Parathyroid adenoma (tissue), 2 donors: ENCODE results near the gene TDP1.
"Not testable (repeated sequence)": the region's sequence is repeated elsewhere in the genome, so short reads cannot be mapped to it uniquely, and the experiment has no call there.

ENCODE experiments used
- H2AFZ ChIP-seq: fragments of 300-600 bp; sonication (generic); one replicate; pipeline ENCODE4 v1.7.0; 2017; ENCODE audit warnings: antibody characterized with exemption, mild to moderate bottlenecking
- H3K27ac ChIP-seq: fragments of 300-600 bp; sonication (generic); one replicate; pipeline ENCODE4 v1.7.0; 2017
- H3K27me3 ChIP-seq: fragments of 300-600 bp; sonication (generic); one replicate; pipeline ENCODE4 v1.7.0; 2017; ENCODE audit warnings: low read length; ENCODE audit not compliant: control insufficient read depth, insufficient read depth
- H3K36me3 ChIP-seq: fragments of 300-600 bp; sonication (generic); one replicate; pipeline ENCODE4 v1.7.0; 2017; ENCODE audit warnings: low read length; ENCODE audit not compliant: control insufficient read depth, insufficient read depth
- H3K4me1 ChIP-seq: fragments of 300-600 bp; sonication (generic); one replicate; pipeline ENCODE4 v1.7.0; 2017; ENCODE audit warnings: control low read depth
- H3K4me2 ChIP-seq: fragments of 300-600 bp; sonication (generic); one replicate; pipeline ENCODE4 v1.7.0; 2017; ENCODE audit warnings: low read length
- H3K4me3 ChIP-seq: fragments of 300-600 bp; sonication (generic); one replicate; pipeline ENCODE4 v1.7.0; 2017; ENCODE audit warnings: low read depth, low read length
- H3K79me2 ChIP-seq: fragments of 300-600 bp; sonication (generic); one replicate; pipeline ENCODE4 v1.7.0; 2017; ENCODE audit warnings: control low read depth
- H3K9ac ChIP-seq: fragments of 300-600 bp; sonication (generic); one replicate; pipeline ENCODE4 v1.7.0; 2017; ENCODE audit warnings: mild to moderate bottlenecking
- H3K9me3 ChIP-seq: fragments of 300-600 bp; sonication (generic); one replicate; pipeline ENCODE4 v1.7.0; 2017; ENCODE audit warnings: low read length; ENCODE audit not compliant: control insufficient read depth
- TF ChIP-seq, protein P1 (sequence below): fragments of 300-600 bp; sonication (generic); IDR thresholded peaks from one replicate; pipeline ENCODE4 v1.7.0; 2017; ENCODE audit warnings: antibody characterized with exemption, mild to moderate bottlenecking
- donor health status: primary hyperparathyroidism.

The TDP1 gene

DNA sequence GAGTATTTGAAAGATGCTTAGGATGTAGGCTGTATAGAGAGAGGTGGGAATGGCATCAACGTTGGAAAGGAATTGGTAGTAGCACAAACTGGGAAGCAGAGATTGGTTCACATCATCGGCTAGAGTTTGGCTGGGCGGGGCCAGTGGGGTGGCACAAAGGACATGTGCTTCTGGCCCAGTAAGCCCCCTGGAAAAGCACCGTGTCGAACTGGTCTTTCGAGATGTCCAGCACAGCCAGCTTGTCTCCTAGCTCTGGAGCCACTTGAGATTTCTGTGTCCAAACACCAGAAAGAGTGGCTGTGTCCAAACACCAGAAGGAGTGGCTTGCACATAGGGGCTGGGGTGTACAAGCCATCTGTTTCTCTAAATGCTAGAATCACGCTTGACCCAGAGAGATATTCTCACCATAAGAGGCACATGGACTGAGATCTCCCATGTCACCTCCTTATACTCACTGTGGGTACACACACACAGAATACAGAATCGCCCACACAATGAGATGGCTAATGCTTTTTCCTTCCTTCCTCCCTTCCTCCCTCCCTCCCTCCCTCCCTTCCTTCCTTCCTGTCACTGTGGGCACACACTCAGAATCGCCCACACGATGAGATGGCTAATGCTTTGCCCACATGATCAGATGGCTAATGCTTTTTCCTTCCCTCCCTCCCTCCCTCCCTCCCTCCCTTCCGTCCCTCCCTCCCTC is 64.2 kb downstream of the TDP1 start:
- H3K27me3 ChIP-seq, result no peaks in the 10 kb centered on the region
- no peak overlapping the region for H3K27ac ChIP-seq
- peaks cover 3% of the 10 kb centered on the region for H3K4me1 ChIP-seq
- no peak overlapping the region for H3K4me2 ChIP-seq
- H3K9me3 ChIP-seq, result no peaks in the 10 kb centered on the region
- H3K4me3 ChIP-seq, result no peak overlapping the region
- H3K9ac ChIP-seq, result no peak overlapping the region
- no peaks in the 10 kb centered on the region for H3K79me2 ChIP-seq
- H2AFZ ChIP-seq, result no peak overlapping the region
- TF ChIP-seq, protein P1, sequence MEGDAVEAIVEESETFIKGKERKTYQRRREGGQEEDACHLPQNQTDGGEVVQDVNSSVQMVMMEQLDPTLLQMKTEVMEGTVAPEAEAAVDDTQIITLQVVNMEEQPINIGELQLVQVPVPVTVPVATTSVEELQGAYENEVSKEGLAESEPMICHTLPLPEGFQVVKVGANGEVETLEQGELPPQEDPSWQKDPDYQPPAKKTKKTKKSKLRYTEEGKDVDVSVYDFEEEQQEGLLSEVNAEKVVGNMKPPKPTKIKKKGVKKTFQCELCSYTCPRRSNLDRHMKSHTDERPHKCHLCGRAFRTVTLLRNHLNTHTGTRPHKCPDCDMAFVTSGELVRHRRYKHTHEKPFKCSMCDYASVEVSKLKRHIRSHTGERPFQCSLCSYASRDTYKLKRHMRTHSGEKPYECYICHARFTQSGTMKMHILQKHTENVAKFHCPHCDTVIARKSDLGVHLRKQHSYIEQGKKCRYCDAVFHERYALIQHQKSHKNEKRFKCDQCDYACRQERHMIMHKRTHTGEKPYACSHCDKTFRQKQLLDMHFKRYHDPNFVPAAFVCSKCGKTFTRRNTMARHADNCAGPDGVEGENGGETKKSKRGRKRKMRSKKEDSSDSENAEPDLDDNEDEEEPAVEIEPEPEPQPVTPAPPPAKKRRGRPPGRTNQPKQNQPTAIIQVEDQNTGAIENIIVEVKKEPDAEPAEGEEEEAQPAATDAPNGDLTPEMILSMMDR, result no peak
- no peaks in the 10 kb centered on the region for H3K36me3 ChIP-seq

DNA sequence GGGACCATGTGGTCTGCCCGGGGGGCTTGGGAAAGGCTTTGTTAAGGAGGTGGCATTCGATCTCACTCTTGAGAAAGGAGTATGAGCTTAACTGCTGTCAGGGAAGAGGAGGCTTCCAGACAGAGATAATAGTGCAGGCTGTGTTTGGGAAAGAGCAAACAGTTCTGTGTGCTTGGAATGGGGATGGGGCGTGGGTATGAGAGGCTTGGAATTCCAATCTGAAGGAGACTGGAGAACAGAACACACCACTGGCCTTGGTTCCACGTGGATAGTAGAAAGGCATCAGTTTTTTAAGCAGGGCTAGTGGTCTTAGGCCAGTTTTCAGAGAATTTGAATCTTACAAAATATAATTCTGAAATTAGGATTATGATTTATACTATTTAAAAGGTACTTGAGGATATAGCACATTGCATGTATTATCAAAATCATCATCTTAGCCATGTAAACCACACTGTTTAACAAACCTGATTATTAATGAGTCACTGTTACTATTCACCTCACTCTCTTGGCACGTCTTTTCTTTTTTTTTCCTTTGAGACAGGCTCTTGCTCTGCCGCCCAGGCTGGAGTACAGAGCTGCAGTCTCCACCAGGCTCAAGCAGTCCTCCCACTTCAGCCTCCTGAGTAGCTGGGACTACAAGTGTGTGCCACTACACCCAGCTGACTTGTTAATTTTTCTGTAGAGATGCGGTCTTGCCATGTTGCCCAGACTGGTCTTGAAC is 67.6 kb downstream of the TDP1 start:
- Histone ChIP-seq H3K27me3 (no peaks in the 10 kb centered on the region), H3K79me2 (no peaks in the 10 kb centered on the region), H3K4me3 (no peak overlapping the region), H3K9ac (no peak overlapping the region), H3K9me3 (no peaks in the 10 kb centered on the region), H3K4me1 (peaks cover 5% of the 10 kb centered on the region), H3K36me3 (no peaks in the 10 kb centered on the region), H2AFZ (no peak overlapping the region), H3K27ac (no peak overlapping the region), H3K4me2 (no peak overlapping the region)
- TF ChIP-seq, protein P1, result no peak

DNA sequence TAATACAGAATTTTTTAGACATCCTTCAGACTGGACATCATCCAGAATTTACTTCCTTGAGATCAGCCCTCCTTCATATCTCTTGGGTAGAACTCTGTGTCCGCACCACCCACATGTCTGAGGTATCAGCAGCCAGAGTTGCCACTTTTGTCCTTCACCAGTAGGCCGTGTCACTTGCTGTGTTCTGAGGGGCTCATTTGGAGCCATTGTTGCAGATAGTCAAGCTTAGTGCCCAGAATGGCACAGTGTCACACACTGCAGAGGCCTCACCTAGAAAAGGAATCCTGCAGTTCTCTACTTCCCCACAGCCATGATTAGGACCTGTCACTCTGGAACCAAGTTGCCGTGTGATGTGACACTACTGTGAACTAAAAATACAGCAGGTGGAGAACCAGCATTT is 69.2 kb downstream of the TDP1 start:
- TF ChIP-seq, protein P1, result no peak
- H3K4me3 ChIP-seq, result no peak overlapping the region
- no peaks in the 10 kb centered on the region for H3K36me3 ChIP-seq
- H3K4me2 ChIP-seq, result no peak overlapping the region
- no peak overlapping the region for H3K9ac ChIP-seq
- no peaks in the 10 kb centered on the region for H3K9me3 ChIP-seq
- no peak overlapping the region for H2AFZ ChIP-seq
- peaks cover 5% of the 10 kb centered on the region for H3K4me1 ChIP-seq
- no peaks in the 10 kb centered on the region for H3K79me2 ChIP-seq
- H3K27me3 ChIP-seq, result no peaks in the 10 kb centered on the region
- H3K27ac ChIP-seq, result no peak overlapping the region

DNA sequence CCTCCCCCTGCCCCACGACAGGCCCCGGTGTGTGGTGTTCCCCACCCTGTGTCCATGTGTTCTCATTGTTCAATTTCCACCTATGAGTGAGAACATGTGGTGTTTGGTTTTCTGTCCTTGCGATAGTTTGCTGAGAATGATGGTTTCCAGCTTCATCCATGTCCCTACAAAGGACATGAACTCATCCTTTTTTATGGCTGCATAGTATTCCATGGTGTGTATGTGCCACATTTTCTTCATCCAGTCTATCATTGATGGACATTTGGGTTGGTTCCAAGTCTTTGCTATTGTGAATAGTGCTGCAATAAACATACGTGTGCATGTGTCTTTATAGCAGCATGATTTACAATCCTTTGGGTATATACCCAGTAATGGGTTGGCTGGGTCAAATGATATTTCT is 70.9 kb downstream of the TDP1 start:
- not testable (repeated sequence) for H3K36me3 ChIP-seq, H3K27me3 ChIP-seq, H3K9ac ChIP-seq, H3K4me1 ChIP-seq, H2AFZ ChIP-seq, H3K4me3 ChIP-seq, H3K9me3 ChIP-seq, H3K4me2 ChIP-seq, H3K79me2 ChIP-seq, H3K27ac ChIP-seq

DNA sequence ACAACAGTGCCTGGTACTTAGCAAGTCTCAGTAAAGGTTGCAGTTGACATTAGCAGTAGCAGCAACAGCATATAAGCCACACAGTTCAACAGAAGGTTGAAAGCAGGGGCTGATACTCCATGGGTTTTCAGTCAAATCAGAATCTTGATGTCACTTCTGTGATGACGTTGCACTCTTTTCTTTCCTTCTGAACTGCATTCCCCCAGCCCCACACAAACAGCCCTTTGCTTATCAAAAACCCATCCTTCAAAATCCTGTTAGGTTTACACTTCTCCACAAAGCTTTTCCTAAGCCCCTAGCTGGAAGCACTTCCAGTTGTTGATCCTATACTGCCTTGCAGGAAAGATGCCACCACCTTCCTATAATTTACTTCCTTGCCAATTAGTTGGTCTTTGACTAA is 72.1 kb downstream of the TDP1 start:
- H3K4me1 ChIP-seq, result peaks cover 5% of the 10 kb centered on the region

More for the DNA sequence above, 72.1 kb downstream of the TDP1 start:
- H2AFZ ChIP-seq, result no peak overlapping the region
- TF ChIP-seq, protein P1, result no peak
- no peak overlapping the region for H3K27ac ChIP-seq
- no peaks in the 10 kb centered on the region for H3K9me3 ChIP-seq
- H3K27me3 ChIP-seq, result no peaks in the 10 kb centered on the region
- no peak overlapping the region for H3K9ac ChIP-seq
- H3K36me3 ChIP-seq, result no peaks in the 10 kb centered on the region
- H3K79me2 ChIP-seq, result no peaks in the 10 kb centered on the region
- no peak overlapping the region for H3K4me3 ChIP-seq
- no peak overlapping the region for H3K4me2 ChIP-seq
